ENCODE data around the gene EOMES. TPM values are rescaled to one million over a fixed set of nuclear protein-coding genes. Genes with fewer than 3 reads are reported as not detected.

Gene EOMES
- total and polyA plus RNA-seq, 2 of the 8 experiments (the other 6 are each of a cell fraction or from before 2014, with no cell fraction given): 0.09 to 0.47 TPM

- Histone ChIP-seq H2BK5ac (ENCODE audit: low read depth, low read length) (no peak overlapping the region), H3K27ac (ENCODE audit: low read depth, low read length) (no peak overlapping the region), H3K4me3 (ENCODE audit: extremely low read depth in 1 of 4, insufficient read depth in 2 of 4, low read depth in 3 of 4, low read length in 4 of 4) (no peak overlapping the region), H4K91ac (replicated peaks; ENCODE audit: insufficient read length, low read length) (no peak overlapping the region), H3K27me3 (replicated peaks in 1 of 4; ENCODE audit: control insufficient read depth in 3 of 4, extremely low read depth in 1 of 4, insufficient read depth in 3 of 4, low read length in 3 of 4) (no peaks in the 10 kb centered on the region), H2AFZ (ENCODE audit: low read length) (no peak overlapping the region), H4K5ac (ENCODE audit: insufficient read length, low read depth, low read length) (no peak overlapping the region), H3K36me3 (ENCODE audit: control insufficient read depth in 2 of 4, insufficient read depth in 4 of 4, low read length in 3 of 4) (no peaks in the 10 kb centered on the region), H4K8ac (ENCODE audit: extremely low read depth, insufficient read depth, low read length) (no peak overlapping the region), H3K79me2 (ENCODE audit: control insufficient read depth in 1 of 2, insufficient read depth in 2 of 2, low read length in 2 of 2) (no peaks in the 10 kb centered on the region), H2AK5ac (ENCODE audit: low read depth, low read length) (no peak overlapping the region), H3K18ac (ENCODE audit: extremely low read depth, low read length) (no peak overlapping the region), H4K20me1 (replicated peaks in 1 of 2; ENCODE audit: control insufficient read depth in 1 of 2, insufficient read depth in 2 of 2, low read length in 2 of 2) (no peaks in the 10 kb centered on the region), H3K23ac (ENCODE audit: insufficient read length) (no peak overlapping the region), H3K79me1 (ENCODE audit: low read depth, low read length) (no peaks in the 10 kb centered on the region), H3K23me2 (ENCODE audit: low read depth, low read length) (no peaks in the 10 kb centered on the region), H2BK15ac (ENCODE audit: low read length) (no peak overlapping the region), H3K4me1 (replicated peaks in 1 of 4; ENCODE audit: control insufficient read depth in 3 of 4, insufficient read depth in 4 of 4, low read length in 3 of 4) (peaks cover 0 to 6% (median 2%) of the 10 kb centered on the region in 4 experiments; a peak in 2 of 7 replicates), H3K9ac (replicated peaks in 1 of 4; ENCODE audit: extremely low read depth in 1 of 4, low read depth in 3 of 4, low read length in 3 of 4) (no peak overlapping the region), H3K14ac (ENCODE audit: insufficient read length) (no peak overlapping the region), H3K4me2 (ENCODE audit: insufficient read depth in 1 of 2, low read depth in 2 of 2, low read length in 2 of 2) (no peak overlapping the region), H3K4ac (replicated peaks; ENCODE audit: insufficient read length, low read depth, low read length) (no peak overlapping the region), H2BK12ac (ENCODE audit: low read depth, low read length) (no peak overlapping the region), H3K56ac (replicated peaks; ENCODE audit: insufficient read length, low read depth, low read length) (no peak overlapping the region), H2BK20ac (ENCODE audit: low read length) (no peak overlapping the region), H2BK120ac (replicated peaks; ENCODE audit: low read depth, low read length) (no peak overlapping the region), H3K9me3 (ENCODE audit: insufficient read depth in 2 of 2, low read depth in 1 of 2, low read length in 1 of 2) (no peaks in the 10 kb centered on the region)
- TF ChIP-seq, protein P1, sequence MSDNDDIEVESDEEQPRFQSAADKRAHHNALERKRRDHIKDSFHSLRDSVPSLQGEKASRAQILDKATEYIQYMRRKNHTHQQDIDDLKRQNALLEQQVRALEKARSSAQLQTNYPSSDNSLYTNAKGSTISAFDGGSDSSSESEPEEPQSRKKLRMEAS (IDR thresholded peaks at IDR 0.05): no peak
- TF ChIP-seq ZNF274 (IDR thresholded peaks at IDR 0.05; ENCODE audit: borderline replicate concordance, extremely low read depth, low read length): no peak
- TF ChIP-seq TAF7 (optimal IDR thresholded peaks at IDR 0.05; ENCODE audit: borderline replicate concordance, low read depth, low read length): no peak
- no peak for TF ChIP-seq JUN (IDR thresholded peaks at IDR 0.05; ENCODE audit: low read depth, low read length)
- no peak for TF ChIP-seq POLR2AphosphoS5 (IDR thresholded peaks at IDR 0.05; ENCODE audit: low read depth, low read length)
- no peak for TF ChIP-seq RAD21 (IDR thresholded peaks at IDR 0.05 in 1 of 2, conservative IDR thresholded peaks at IDR 0.05 in 1 of 2; ENCODE audit: low read depth in 2 of 2, low read length in 2 of 2)
- no peak for TF ChIP-seq TCF12 (IDR thresholded peaks at IDR 0.05; ENCODE audit: low read depth, low read length)
- no peak for TF ChIP-seq GTF2F1 (IDR thresholded peaks at IDR 0.05; ENCODE audit: borderline replicate concordance, low read depth, low read length)
- TF ChIP-seq RFX5 (IDR thresholded peaks at IDR 0.05; ENCODE audit: borderline replicate concordance, low read depth, low read length): no peak
- no peak for TF ChIP-seq KDM5A (IDR thresholded peaks at IDR 0.05; ENCODE audit: low read length)
- TF ChIP-seq SP2 (IDR thresholded peaks at IDR 0.05; ENCODE audit: low read length): no peak
- no peak for TF ChIP-seq ATF2 (IDR thresholded peaks at IDR 0.05; ENCODE audit: low read length)
- 71% methylated on average over 3 of the region's 3 CpGs; no CpG with 5 or more reads in 1 of the 2 experiments for WGBS, 2 experiments (ENCODE audit: extremely low coverage in 1 of 2, insufficient coverage in 1 of 2, insufficient read length in 1 of 2, insufficient replicate concordance in 2 of 2, low coverage in 1 of 2, low lambda C conversion rate in 2 of 2, missing lambda C conversion rate in 1 of 2)
- CTCF ChIA-PET (ENCODE audit: partially characterized antibody): interaction anchor here (0.7 to 1.1 kb wide), 4 partner anchors 10 to 268 kb away, joined by 3 to 4 read pairs (median 4); no protein-coding TSS in a partner anchor
- FAIRE-seq (no peak), DNase-seq (ENCODE audit: low read depth in 1 of 2, low spot score in 2 of 2) (no peak)
- POLR2A ChIA-PET (ENCODE audit: partially characterized antibody): no interaction called here
Observed at GRCh38 chr3:27767000-27767399, 44.9 kb upstream of the EOMES start.

All from H1 (cell line).